IPS-18a (cell line): ENCODE measurements around the gene INPP5E.
A peak's percentile ranks its signal among the peaks of the same experiment; 100 is the strongest.

Experiments used
- H3K27ac ChIP-seq: one replicate; pipeline ENCODE4 v1.5.1; 2013; ENCODE audit warnings: low read length
- H3K27me3 ChIP-seq: one replicate; pipeline ENCODE4 v1.6.1; 2013; ENCODE audit warnings: mild to moderate bottlenecking, low read length; ENCODE audit not compliant: control insufficient read depth, insufficient read depth
- H3K36me3 ChIP-seq: one replicate; pipeline ENCODE4 v1.6.1; 2013; ENCODE audit warnings: low read depth, low read length; ENCODE audit not compliant: control insufficient read depth
- H3K4me1 ChIP-seq: one replicate; pipeline ENCODE4 v1.6.1; 2013; ENCODE audit warnings: low read depth, low read length; ENCODE audit not compliant: control insufficient read depth
- H3K4me3 ChIP-seq: one replicate; pipeline ENCODE4 v1.5.1; 2013; ENCODE audit warnings: low read length
- H3K9ac ChIP-seq: one replicate; pipeline ENCODE4 v1.6.1; 2013; ENCODE audit warnings: mild to moderate bottlenecking, low read length, moderate library complexity
- H3K9me3 ChIP-seq: one replicate; pipeline ENCODE4 v1.6.1; 2013; ENCODE audit warnings: low read depth, low read length; ENCODE audit not compliant: control insufficient read depth

Gene INPP5E, protein sequence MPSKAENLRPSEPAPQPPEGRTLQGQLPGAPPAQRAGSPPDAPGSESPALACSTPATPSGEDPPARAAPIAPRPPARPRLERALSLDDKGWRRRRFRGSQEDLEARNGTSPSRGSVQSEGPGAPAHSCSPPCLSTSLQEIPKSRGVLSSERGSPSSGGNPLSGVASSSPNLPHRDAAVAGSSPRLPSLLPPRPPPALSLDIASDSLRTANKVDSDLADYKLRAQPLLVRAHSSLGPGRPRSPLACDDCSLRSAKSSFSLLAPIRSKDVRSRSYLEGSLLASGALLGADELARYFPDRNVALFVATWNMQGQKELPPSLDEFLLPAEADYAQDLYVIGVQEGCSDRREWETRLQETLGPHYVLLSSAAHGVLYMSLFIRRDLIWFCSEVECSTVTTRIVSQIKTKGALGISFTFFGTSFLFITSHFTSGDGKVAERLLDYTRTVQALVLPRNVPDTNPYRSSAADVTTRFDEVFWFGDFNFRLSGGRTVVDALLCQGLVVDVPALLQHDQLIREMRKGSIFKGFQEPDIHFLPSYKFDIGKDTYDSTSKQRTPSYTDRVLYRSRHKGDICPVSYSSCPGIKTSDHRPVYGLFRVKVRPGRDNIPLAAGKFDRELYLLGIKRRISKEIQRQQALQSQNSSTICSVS

DNA sequence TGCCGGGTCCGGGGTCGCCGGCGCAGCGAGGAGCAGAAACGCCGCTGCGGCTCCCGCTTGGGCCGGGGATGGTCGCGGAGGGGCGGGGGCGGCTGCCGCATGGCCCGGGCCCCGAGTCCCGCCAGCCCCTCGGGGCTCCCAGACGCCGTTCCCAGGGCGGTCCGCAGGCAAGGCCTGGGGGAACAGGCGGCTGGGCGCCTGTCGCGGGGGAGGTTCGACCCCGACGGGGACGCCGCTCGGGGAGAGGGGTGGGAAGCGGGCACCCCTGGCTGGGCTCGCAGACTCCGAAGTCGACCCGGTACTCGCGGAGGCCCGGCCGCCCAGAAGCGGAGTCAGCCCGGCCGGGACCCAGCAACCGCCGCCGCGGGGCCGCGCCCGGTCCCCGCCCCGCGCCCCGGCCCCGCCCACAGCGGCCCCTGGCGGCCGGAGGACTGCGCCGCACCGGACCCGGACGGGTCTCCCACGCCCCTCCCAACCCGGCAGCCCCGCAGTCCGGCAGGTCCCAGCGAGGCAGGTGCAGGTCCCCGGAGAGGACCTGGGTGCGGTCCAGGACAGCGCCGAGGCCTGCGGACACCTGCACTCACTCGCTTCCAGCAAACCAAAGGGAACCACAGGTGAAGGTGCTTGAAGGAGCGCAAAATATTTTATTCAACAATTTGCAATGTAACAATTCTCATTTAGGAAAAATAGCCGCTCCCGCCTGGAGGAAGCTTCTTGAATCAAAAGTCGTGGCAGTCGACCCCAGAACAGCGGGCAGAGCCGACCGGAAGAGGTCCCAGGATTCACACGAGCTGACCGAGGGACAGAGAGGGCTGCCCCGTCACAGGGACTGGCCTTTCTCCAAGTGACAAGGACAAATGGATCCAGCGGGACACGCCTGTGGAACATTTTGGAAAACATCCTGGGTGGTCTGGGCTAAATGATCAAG lies at the start of gene INPP5E:
TSS of gene INPP5E (minus strand) at position 365 of the 928 bp plus-strand sequence. CDS start 426 bp downstream, outside the sequence.
- H3K36me3 ChIP-seq = peaks cover 38% of the 10 kb centered on the region
- H3K4me1 ChIP-seq = no peaks in the 10 kb centered on the region
- H3K9ac ChIP-seq = peak within 1 kb of the TSS; percentile 67
- H3K9me3 ChIP-seq = no peaks in the 10 kb centered on the region
- H3K4me3 ChIP-seq = peak within 1 kb of the TSS; percentile 78
- no peak within 1 kb of the TSS for H3K27ac ChIP-seq
- H3K27me3 ChIP-seq = peaks cover 3% of the 10 kb centered on the region

DNA sequence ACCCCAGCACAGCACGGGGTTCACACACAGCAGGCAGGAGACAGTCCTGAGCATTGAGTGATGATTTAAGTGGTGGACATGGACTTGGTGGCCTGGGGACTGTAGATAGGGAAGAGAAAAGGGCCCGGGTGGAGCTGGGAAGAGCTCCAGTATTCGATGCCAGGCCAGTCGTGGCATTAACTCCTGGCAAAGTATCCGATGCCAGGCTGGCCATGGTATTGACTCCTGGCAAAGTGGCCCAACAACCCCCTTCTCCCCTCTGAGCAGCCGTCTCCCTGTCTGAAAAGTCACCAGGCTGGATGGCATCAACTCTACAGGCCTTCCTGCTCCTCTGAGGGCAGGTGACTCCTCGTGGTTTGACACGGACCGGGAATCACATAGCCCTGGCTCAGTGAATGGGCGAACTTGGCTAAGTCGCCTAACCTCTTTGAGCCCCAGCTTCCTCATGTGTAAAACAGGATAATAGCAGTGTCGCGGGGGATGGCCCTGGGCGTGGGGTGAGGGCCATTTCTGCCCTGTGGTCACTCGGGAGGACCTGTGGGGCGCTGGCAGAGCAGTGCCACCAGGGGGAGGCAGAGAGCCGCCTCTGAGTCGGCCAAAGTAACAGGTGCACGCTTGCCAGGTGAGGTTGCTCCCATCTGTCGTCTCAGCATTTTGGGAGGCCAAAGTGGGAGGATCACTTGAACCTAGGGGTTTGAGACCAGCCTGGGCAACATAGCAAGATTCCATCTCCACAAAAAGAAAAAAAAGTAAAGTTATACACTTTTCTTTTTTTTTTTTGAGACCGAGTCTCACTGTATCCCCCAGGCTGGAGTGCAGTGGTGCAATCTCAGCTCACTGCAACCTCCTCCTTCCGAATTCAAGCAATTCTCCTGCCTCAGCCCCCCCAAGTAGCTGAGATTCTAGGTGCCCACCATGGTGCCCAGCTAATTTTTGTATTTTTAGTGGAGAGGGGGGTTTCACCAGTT lies 48.9 kb upstream of the INPP5E start:
- Histone ChIP-seq H3K27me3 (no peaks in the 10 kb centered on the region), H3K9me3 (no peaks in the 10 kb centered on the region), H3K4me1 (no peaks in the 10 kb centered on the region), H3K36me3 (no peaks in the 10 kb centered on the region), H3K4me3 (no peak overlapping the region), H3K27ac (no peak overlapping the region), H3K9ac (no peak overlapping the region)

DNA sequence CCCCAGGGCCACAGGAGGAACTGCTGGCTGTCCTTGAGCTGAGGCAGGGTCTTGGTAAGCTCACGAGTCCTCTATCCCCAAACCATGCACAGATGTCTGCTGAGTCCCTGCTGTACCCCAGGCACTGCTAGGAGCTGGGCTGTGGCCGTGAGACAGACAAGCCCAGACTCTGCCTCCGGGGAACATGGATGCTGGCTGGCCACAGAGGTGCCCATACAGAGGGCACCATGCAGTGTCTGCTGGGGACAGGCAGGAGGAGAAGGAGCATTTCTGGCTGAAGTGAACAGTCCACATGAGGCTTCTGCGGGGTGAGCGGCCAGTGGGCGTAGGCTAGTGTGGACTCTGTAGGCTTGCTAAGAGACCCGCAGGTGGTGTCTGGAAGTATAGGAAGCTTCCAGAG lies 48.0 kb upstream of the INPP5E start:
- H3K4me3 ChIP-seq = no peak overlapping the region
- H3K9me3 ChIP-seq = no peaks in the 10 kb centered on the region
- no peaks in the 10 kb centered on the region for H3K36me3 ChIP-seq
- no peaks in the 10 kb centered on the region for H3K4me1 ChIP-seq
- no peak overlapping the region for H3K9ac ChIP-seq
- H3K27ac ChIP-seq = no peak overlapping the region
- no peaks in the 10 kb centered on the region for H3K27me3 ChIP-seq

DNA sequence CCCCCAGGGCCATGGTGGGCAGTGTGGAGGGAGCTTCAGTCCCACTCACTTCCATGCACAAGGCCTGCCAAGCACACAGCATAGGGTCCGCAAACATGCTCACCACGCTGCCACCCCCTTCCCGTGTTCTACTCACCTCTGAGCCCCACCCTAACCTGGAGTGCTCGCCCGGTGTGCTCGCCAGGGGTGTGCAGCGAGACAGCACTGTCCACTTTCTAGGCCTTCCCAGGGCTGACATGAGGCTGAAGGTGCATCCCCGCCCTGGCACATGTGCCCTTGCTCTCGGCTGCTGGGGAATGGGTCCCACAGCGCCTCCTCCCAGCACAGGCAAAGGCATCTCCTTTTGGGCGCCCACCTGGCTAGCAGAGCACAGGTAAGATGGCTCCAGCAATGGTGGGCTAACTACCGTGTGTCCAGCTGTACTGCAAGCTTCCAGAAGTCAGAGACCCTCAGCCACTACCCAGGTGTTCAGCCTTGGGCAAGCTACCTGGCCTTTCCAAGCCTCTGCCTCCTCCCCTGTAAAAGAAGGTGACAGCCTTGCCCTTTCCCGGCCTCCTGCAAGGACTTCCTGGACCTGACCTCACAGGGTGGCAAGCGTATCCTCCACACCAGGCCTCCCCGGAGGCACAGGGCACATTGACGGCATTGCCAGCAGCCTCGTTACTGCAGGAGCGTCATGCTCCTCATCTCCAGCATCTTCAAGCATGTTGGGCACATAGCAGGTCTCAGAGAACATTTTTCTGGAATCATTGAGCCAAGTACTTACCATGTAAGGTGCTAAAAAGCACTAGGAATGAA lies 47.4 kb upstream of the INPP5E start:
- H3K4me3 ChIP-seq = no peak overlapping the region
- H3K36me3 ChIP-seq = no peaks in the 10 kb centered on the region
- H3K27ac ChIP-seq = no peak overlapping the region
- H3K9ac ChIP-seq = no peak overlapping the region
- no peaks in the 10 kb centered on the region for H3K9me3 ChIP-seq
- H3K27me3 ChIP-seq = no peaks in the 10 kb centered on the region
- H3K4me1 ChIP-seq = no peaks in the 10 kb centered on the region

DNA sequence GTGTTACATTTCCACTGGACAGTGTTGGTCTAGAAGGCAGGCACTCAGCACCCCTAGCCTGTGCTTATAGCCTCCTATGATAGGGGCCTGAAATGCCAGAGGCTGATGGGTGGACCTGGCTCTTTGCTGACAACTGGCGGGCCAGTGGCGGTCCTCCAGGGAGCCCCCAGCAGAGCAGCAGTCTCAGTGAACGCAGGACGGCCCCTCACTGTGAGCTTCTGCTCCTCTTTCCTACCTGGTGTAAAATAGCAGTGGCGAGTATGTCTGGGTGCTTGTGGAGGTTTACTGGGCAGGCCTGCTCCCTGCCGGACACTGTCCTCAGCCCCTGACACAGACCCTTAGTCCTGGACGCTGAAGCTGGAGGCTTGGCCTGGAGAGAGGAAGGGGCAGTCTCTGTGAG lies 46.5 kb upstream of the INPP5E start:
- Histone ChIP-seq H3K4me3 (no peak overlapping the region), H3K27me3 (no peaks in the 10 kb centered on the region), H3K9ac (no peak overlapping the region), H3K9me3 (no peaks in the 10 kb centered on the region), H3K27ac (no peak overlapping the region), H3K36me3 (no peaks in the 10 kb centered on the region), H3K4me1 (peaks cover 3% of the 10 kb centered on the region)

DNA sequence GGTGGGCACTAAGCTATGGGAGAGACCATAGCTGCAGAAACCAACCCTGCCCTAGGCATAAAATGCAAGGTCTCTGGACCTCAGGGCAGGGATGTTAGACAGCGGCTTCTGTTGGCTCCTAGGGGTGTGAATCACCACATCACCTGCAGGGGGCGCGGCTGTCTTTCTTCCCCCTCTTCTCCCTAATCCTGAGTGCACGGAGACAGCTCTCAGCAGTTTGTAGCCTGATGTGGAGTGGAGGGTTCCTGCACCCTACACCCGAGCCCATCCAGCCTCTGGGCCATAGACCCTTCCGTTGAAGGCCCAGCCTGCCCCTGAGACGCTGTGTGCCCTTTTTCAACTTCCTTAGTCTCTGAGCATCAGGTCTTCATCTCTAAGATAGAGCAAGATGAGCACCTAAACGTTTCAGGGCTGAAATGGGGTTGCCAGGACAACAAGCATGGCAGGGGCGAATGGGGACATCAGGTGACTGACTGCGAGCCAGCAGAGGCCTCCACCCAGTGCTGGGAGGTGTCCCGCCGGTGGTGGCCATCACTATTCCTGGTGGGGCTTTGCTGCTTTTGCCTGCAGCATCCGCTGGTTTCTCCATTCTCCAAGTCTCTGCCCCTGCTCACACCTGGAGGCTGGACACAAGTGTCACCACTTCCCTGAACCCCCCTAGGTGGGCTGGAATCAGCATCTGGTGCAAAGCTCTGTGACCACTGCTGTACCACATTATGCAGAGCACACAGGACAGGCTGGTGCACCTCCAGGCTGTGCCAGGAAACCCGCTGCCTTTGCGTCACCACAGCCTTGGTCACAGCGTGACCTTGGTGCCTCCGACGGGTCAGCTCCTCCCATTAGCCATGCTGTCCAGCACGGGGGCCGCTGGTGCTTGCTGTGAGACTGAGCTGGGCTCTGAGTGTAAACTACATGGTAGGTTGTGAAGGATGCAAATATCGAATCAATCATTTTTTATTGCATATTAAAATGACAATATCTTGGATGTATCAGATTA lies 45.7 kb upstream of the INPP5E start:
- H3K9me3 ChIP-seq = no peaks in the 10 kb centered on the region
- H3K4me1 ChIP-seq = peaks cover 3% of the 10 kb centered on the region
- no peaks in the 10 kb centered on the region for H3K36me3 ChIP-seq
- H3K27me3 ChIP-seq = no peaks in the 10 kb centered on the region
- H3K4me3 ChIP-seq = no peak overlapping the region
- no peak overlapping the region for H3K9ac ChIP-seq
- no peak overlapping the region for H3K27ac ChIP-seq

DNA sequence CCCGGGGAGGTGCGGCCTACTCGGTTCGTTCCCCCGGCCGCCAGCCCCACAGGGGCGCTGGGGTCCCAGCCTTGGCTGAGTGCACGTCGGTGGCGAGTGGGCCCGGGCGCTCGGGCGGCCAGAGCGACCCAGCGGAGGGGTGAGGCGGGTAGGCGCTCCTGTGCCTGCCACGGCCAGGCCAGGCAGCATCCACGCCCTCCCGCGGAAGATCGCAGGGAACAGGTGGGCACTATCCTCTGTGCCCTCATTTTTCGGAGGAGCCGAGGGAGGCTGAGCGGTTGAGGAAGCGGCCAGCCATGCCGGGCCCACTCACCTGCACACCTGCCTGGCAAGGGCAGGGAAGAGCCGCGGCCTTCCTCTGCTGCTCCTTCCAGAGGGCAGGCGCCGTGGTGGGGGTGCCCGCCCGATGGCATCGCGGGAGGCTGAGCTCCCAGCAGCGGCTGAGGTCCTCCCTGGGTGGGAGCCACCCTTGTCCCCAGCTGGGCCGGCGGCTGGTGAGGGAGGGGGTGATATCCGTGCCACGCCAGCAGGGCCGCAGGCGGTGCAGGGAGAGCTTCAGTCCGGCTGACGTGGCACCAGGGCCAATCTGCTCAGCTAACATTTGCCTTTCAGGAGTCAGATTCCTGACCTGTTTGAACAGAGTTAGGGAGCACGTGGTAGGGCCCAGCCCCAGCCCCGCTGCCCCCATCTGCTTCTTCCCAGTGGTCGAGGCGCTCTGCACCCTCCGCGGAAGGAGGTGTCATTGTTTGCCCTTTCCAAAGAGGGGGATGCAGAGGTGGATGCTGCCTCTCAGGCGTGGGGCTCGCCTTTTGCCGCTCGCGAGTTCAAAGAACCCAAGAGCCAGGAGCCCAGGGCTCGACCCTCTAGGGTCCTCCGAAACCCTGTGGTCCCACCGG lies 44.8 kb upstream of the INPP5E start:
- Histone ChIP-seq H3K9me3 (no peaks in the 10 kb centered on the region), H3K27ac (no peak overlapping the region), H3K36me3 (no peaks in the 10 kb centered on the region), H3K4me1 (peaks cover 3% of the 10 kb centered on the region), H3K9ac (peak overlapping the region; percentile 95), H3K4me3 (peak overlapping the region; percentile 85), H3K27me3 (no peaks in the 10 kb centered on the region)

DNA sequence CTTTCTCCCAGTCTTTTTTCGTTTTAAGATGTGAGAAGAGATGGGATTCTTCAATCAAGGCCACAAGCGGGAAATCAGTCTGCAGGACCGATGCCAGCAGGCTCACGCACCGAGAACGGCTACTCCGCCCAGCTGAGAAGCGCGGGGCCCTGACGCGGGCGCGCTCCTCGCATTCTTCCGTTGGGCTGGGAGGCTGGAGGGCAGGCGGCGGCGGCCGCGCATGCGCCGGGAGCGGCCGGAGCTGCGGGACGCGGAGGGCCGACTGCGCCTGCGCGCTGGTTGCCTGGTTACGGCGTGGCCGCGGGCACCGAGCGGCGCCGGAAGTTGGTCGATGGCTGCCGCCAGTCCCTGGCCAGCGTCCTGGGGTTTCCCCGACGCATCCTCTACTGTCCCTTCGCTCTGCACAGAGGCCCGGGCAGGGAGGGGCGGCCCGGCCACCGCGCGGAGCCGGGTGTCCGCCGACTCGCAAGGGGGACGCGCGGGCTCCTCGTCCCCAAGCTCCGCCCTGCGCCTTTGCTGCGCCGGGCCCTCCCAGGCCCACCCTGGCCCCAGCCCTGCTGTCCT lies 44.0 kb upstream of the INPP5E start:
- Histone ChIP-seq H3K4me1 (peaks cover 3% of the 10 kb centered on the region), H3K27ac (peak overlapping the region; percentile 97), H3K27me3 (no peaks in the 10 kb centered on the region), H3K36me3 (no peaks in the 10 kb centered on the region), H3K9ac (peak overlapping the region; percentile 95), H3K9me3 (no peaks in the 10 kb centered on the region), H3K4me3 (peak overlapping the region; percentile 85)
